ENCODE measurements around the gene CPTP. TPM values are rescaled to one million over a fixed set of nuclear protein-coding genes. Genes with fewer than 3 reads are reported as not detected.
A peak's percentile ranks its signal among the peaks of the same experiment; 100 is the strongest.

The CPTP gene
- total RNA-seq, 2 experiments from 2014 or later = 9.9 to 11.4 TPM

GRCh38 chr1:1285102-1285571 lies 39.5 kb upstream of the CPTP start:
- ChIA-PET CTCF (interaction anchor here (0.8 kb wide), 1 partner anchor 15 kb away, joined by 3 read pairs; no protein-coding TSS in a partner anchor), POLR2A (no interaction called here)
- Mint-ChIP-seq H3K27me3 (no peaks in the 10 kb centered on the region), H3K36me3 (ENCODE audit: low read depth) (no peaks in the 10 kb centered on the region), H3K4me3 (no peak overlapping the region), H3K27ac (no peak overlapping the region), H3K4me1 (no peaks in the 10 kb centered on the region), H3K9me3 (ENCODE audit: low read depth) (no peaks in the 10 kb centered on the region)
- no peak for DNase-seq
- intact Hi-C loops (cut with DNase I, micrococcal nuclease) = no loop called here
- ATAC-seq = no peak

- H3K27ac Mint-ChIP-seq = no peak overlapping the region
- H3K9me3 Mint-ChIP-seq (ENCODE audit: low read depth) = no peaks in the 10 kb centered on the region
- H3K4me3 Mint-ChIP-seq = no peak overlapping the region
- no peak for ATAC-seq
- no peaks in the 10 kb centered on the region for H3K4me1 Mint-ChIP-seq
- CTCF ChIA-PET = no interaction called here
- DNase-seq = no peak
- no peaks in the 10 kb centered on the region for H3K27me3 Mint-ChIP-seq
- no peaks in the 10 kb centered on the region for H3K36me3 Mint-ChIP-seq (ENCODE audit: low read depth)
- intact Hi-C loops (cut with DNase I, micrococcal nuclease) = no loop called here
- POLR2A ChIA-PET = no interaction called here
Observed at GRCh38 chr1:1285611-1286311, 38.8 kb upstream of the CPTP start.

GRCh38 chr1:1286313-1287261 lies 38.0 kb upstream of the CPTP start:
- ATAC-seq (no peak), DNase-seq (no peak)
- Mint-ChIP-seq H3K27me3 (no peaks in the 10 kb centered on the region), H3K27ac (no peak overlapping the region), H3K4me3 (no peak overlapping the region), H3K9me3 (ENCODE audit: low read depth) (no peaks in the 10 kb centered on the region), H3K36me3 (ENCODE audit: low read depth) (no peaks in the 10 kb centered on the region), H3K4me1 (no peaks in the 10 kb centered on the region)
- intact Hi-C loops (cut with DNase I, micrococcal nuclease) = no loop called here
- POLR2A ChIA-PET = no interaction called here
- CTCF ChIA-PET = no interaction called here

- POLR2A ChIA-PET = no interaction called here
Observed at GRCh38 chr1:1287288-1288110, 37.1 kb upstream of the CPTP start.

GRCh38 chr1:1290238-1290731 lies 34.3 kb upstream of the CPTP start:
- Mint-ChIP-seq H3K9me3 (ENCODE audit: low read depth) (no peaks in the 10 kb centered on the region), H3K36me3 (ENCODE audit: low read depth) (no peaks in the 10 kb centered on the region), H3K27me3 (no peaks in the 10 kb centered on the region), H3K4me3 (no peak overlapping the region), H3K27ac (no peak overlapping the region), H3K4me1 (no peaks in the 10 kb centered on the region)
- ChIA-PET POLR2A (no interaction called here), CTCF (interaction anchor here (0.7 kb wide), 1 partner anchor 257 kb away, joined by 4 read pairs; no protein-coding TSS in a partner anchor)
- intact Hi-C loops (cut with DNase I, micrococcal nuclease) = loop anchor here (5.0 kb wide), 2 partner anchors 168 to 308 kb away; partner anchors contain the start of gene PERM1 (in 1 of the 2)
- DNase-seq = peak; percentile 80
- ATAC-seq = peak; percentile 65

More at GRCh38 chr1:1287288-1288110, 37.1 kb upstream of the CPTP start:
- ATAC-seq (no peak), DNase-seq (peak; percentile 32)
- Mint-ChIP-seq H3K4me1 (no peaks in the 10 kb centered on the region), H3K4me3 (no peak overlapping the region), H3K27ac (no peak overlapping the region), H3K27me3 (no peaks in the 10 kb centered on the region), H3K9me3 (ENCODE audit: low read depth) (no peaks in the 10 kb centered on the region), H3K36me3 (ENCODE audit: low read depth) (no peaks in the 10 kb centered on the region)
- CTCF ChIA-PET = no interaction called here
- intact Hi-C loops (cut with DNase I, micrococcal nuclease) = no loop called here

- DNase-seq (no peak), ATAC-seq (no peak)
- no peak overlapping the region for H3K27ac Mint-ChIP-seq
- H3K27me3 Mint-ChIP-seq = no peaks in the 10 kb centered on the region
- no peaks in the 10 kb centered on the region for H3K4me1 Mint-ChIP-seq
- no peak overlapping the region for H3K4me3 Mint-ChIP-seq
- H3K36me3 Mint-ChIP-seq (ENCODE audit: low read depth) = no peaks in the 10 kb centered on the region
- H3K9me3 Mint-ChIP-seq (ENCODE audit: low read depth) = no peaks in the 10 kb centered on the region
- POLR2A ChIA-PET = interaction anchor here (0.5 to 0.6 kb wide), 2 partner anchors 74 to 389 kb away, joined by 3 to 5 read pairs; no protein-coding TSS in a partner anchor
- intact Hi-C loops (cut with DNase I, micrococcal nuclease) = loop anchor here (5.0 kb wide), 2 partner anchors 169 to 309 kb away; partner anchors contain the start of gene PERM1 (in 1 of the 2)
- CTCF ChIA-PET = interaction anchor here (0.6 to 1.6 kb wide), 3 partner anchors 169 to 258 kb away, joined by 4 to 9 read pairs (median 4); no protein-coding TSS in a partner anchor
Observed at GRCh38 chr1:1291023-1291528, 33.5 kb upstream of the CPTP start.

GRCh38 chr1:1291548-1292441 lies 32.8 kb upstream of the CPTP start:
- CTCF ChIA-PET = interaction anchor here (0.6 to 1.6 kb wide), 2 partner anchors 170 to 194 kb away, joined by 4 to 9 read pairs; no protein-coding TSS in a partner anchor
- POLR2A ChIA-PET = interaction anchor here (0.5 to 0.6 kb wide), 2 partner anchors 75 to 389 kb away, joined by 3 to 5 read pairs; no protein-coding TSS in a partner anchor
- H3K27me3 Mint-ChIP-seq = no peaks in the 10 kb centered on the region
- no peak overlapping the region for H3K4me3 Mint-ChIP-seq
- H3K4me1 Mint-ChIP-seq = no peaks in the 10 kb centered on the region
- no peaks in the 10 kb centered on the region for H3K9me3 Mint-ChIP-seq (ENCODE audit: low read depth)
- H3K36me3 Mint-ChIP-seq (ENCODE audit: low read depth) = no peaks in the 10 kb centered on the region
- peak; percentile 74 for DNase-seq
- ATAC-seq = peak; percentile 72
- intact Hi-C loops (cut with DNase I, micrococcal nuclease) = loop anchor here (1.0 to 5.0 kb wide), 3 partner anchors 169 to 309 kb away; partner anchors contain the start of gene PERM1 (in 1 of the 2)
- no peak overlapping the region for H3K27ac Mint-ChIP-seq

GRCh38 chr1:1292442-1292779 lies 32.2 kb upstream of the CPTP start:
- Mint-ChIP-seq H3K4me3 (no peak overlapping the region), H3K4me1 (no peaks in the 10 kb centered on the region), H3K27me3 (no peaks in the 10 kb centered on the region), H3K9me3 (ENCODE audit: low read depth) (no peaks in the 10 kb centered on the region), H3K27ac (no peak overlapping the region), H3K36me3 (ENCODE audit: low read depth) (no peaks in the 10 kb centered on the region)
- CTCF ChIA-PET = interaction anchor here (1.6 kb wide), 1 partner anchor 170 kb away, joined by 9 read pairs; no protein-coding TSS in a partner anchor
- intact Hi-C loops (cut with DNase I, micrococcal nuclease) = loop anchor here (1.0 to 5.0 kb wide), 3 partner anchors 170 to 310 kb away; partner anchors contain the start of gene PERM1 (in 1 of the 2)
- DNase-seq (no peak), ATAC-seq (no peak)
- POLR2A ChIA-PET = no interaction called here

- intact Hi-C loops (cut with DNase I, micrococcal nuclease) = loop anchor here (1.0 to 5.0 kb wide), 3 partner anchors 171 to 311 kb away; partner anchors contain the start of gene PERM1 (in 1 of the 2)
- H3K4me1 Mint-ChIP-seq = no peaks in the 10 kb centered on the region
- H3K9me3 Mint-ChIP-seq (ENCODE audit: low read depth) = no peaks in the 10 kb centered on the region
- CTCF ChIA-PET = interaction anchor here (0.6 kb wide), 1 partner anchor 170 kb away, joined by 4 read pairs; no protein-coding TSS in a partner anchor
- H3K27me3 Mint-ChIP-seq = no peaks in the 10 kb centered on the region
- DNase-seq = no peak
- POLR2A ChIA-PET = no interaction called here
- no peak for ATAC-seq
- H3K36me3 Mint-ChIP-seq (ENCODE audit: low read depth) = no peaks in the 10 kb centered on the region
- H3K4me3 Mint-ChIP-seq = no peak overlapping the region
- H3K27ac Mint-ChIP-seq = no peak overlapping the region
Observed at GRCh38 chr1:1292851-1293250, 31.8 kb upstream of the CPTP start.

All from activated CD4-positive, alpha-beta T cell treated with anti-CD3 and anti-CD28 coated beads for 36 hours (primary cell).